ENCODE results near the gene OR1J4.

Gene OR1J4

GRCh38 chr9:122546196-122546595 lies 27.3 kb downstream of the OR1J4 start:
- no peak for TF ChIP-seq GATA3 (IDR thresholded peaks at IDR 0.05; ENCODE audit: low read depth, low read length)
- TF ChIP-seq GATA2 (IDR thresholded peaks at IDR 0.05; ENCODE audit: low read depth, low read length): no peak

- TF ChIP-seq GATA2 (IDR thresholded peaks at IDR 0.05; ENCODE audit: low read depth, low read length): no peak
- TF ChIP-seq GATA3 (IDR thresholded peaks at IDR 0.05; ENCODE audit: low read depth, low read length): no peak
Measured at GRCh38 chr9:122551371-122551770, 32.4 kb downstream of the OR1J4 start.

GRCh38 chr9:122552812-122553211 lies 33.9 kb downstream of the OR1J4 start, which contains the start of gene OR1N2:
Gene OR1N2 (plus strand): TSS chr9:122553112. CDS start chr9:122553212, 100 bp downstream.
- TF ChIP-seq GATA2 (IDR thresholded peaks at IDR 0.05; ENCODE audit: low read depth, low read length): no peak
- no peak for TF ChIP-seq GATA3 (IDR thresholded peaks at IDR 0.05; ENCODE audit: low read depth, low read length)

GRCh38 chr9:122561446-122561845 lies 42.5 kb downstream of the OR1J4 start:
- no peak for TF ChIP-seq GATA3 (IDR thresholded peaks at IDR 0.05; ENCODE audit: low read depth, low read length)
- no peak for TF ChIP-seq GATA2 (IDR thresholded peaks at IDR 0.05; ENCODE audit: low read depth, low read length)

- TF ChIP-seq GATA3 (IDR thresholded peaks at IDR 0.05; ENCODE audit: low read depth, low read length) (no peak), GATA2 (IDR thresholded peaks at IDR 0.05; ENCODE audit: low read depth, low read length) (no peak)
Measured at GRCh38 chr9:122562134-122562760, 43.3 kb downstream of the OR1J4 start.

GRCh38 chr9:122567901-122568300 lies 49.0 kb downstream of the OR1J4 start:
- TF ChIP-seq GATA2 (IDR thresholded peaks at IDR 0.05; ENCODE audit: low read depth, low read length) (no peak), GATA3 (IDR thresholded peaks at IDR 0.05; ENCODE audit: low read depth, low read length) (no peak)

All from SH-SY5Y (cell line).